Renal pelvis (tissue), 4 donors: ENCODE data around the gene FANCC. TPM values are rescaled to one million over a fixed set of nuclear protein-coding genes. Genes with fewer than 3 reads are reported as not detected.

Experiments used
- DNase-seq: peaks from one replicate; pipeline ENCODE4 v3.0.0-alpha.2; 2013
- polyA plus RNA-seq, 3 donors: library from polyadenylated mRNA; unstranded; fragments of 120-200 nt; gene quantifications; one replicate each; pipeline ENCODE4 v1.2.1, GENCODE V29; 2013; ENCODE audit not compliant: insufficient read length in 3 of 3

Gene FANCC
- polyA plus RNA-seq, 3 donors = 20.0 to 26.9 (median 26.2) TPM

DNA sequence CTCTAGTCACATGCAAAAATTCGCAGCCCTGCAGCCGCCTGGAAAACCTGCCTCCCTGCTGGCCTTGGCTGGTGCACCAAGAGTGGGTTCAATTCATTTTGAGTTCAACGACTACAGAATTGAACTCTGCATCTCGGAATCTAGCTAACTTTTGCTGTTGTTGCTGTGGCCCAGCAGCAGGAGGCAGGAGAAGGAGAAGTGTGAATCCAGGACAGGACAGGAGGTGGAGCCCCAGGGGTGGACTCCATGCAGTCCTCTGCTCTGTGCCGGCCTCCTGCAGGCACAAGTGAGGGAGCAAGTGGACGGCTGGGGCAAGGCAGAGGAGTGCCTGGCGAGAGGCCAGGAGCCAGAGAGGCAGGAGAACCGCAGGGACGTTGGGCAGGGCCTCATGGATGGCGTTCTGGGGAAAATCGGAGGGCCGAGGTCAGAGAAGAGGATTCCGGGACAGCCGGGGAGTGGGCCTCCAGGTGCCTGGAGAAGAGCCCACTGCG lies 214.2 kb downstream of the FANCC start:
- no peak for DNase-seq

DNA sequence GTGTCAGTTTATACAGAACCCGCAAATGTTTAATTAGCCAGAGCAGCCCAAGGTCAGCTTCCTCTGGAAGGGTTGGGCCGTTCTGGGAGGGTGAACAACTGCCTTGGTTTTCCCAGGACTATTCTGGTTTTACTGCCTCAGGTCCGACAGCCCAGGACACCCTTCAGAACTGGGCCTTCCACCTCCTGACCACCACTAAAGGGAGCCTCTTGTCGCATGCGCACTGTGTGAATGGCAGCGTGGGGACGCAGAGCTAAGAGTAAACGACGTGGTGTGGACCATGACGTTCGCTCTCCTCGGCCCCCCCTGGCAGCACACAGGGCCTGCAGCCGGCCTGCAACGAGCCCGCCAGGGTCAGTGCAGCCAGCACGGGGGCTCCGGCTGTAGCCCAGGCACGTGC lies 214.9 kb downstream of the FANCC start:
- no peak for DNase-seq

GRCh38 chr9:95102001-95102433 lies 215.5 kb downstream of the FANCC start:
- DNase-seq = no peak

- no peak for DNase-seq
Observed at GRCh38 chr9:95101326-95101725, 216.2 kb downstream of the FANCC start.

GRCh38 chr9:95100071-95100627 lies 217.4 kb downstream of the FANCC start:
- DNase-seq = no peak

GRCh38 chr9:95099321-95100070 lies 218.0 kb downstream of the FANCC start:
- no peak for DNase-seq

DNA sequence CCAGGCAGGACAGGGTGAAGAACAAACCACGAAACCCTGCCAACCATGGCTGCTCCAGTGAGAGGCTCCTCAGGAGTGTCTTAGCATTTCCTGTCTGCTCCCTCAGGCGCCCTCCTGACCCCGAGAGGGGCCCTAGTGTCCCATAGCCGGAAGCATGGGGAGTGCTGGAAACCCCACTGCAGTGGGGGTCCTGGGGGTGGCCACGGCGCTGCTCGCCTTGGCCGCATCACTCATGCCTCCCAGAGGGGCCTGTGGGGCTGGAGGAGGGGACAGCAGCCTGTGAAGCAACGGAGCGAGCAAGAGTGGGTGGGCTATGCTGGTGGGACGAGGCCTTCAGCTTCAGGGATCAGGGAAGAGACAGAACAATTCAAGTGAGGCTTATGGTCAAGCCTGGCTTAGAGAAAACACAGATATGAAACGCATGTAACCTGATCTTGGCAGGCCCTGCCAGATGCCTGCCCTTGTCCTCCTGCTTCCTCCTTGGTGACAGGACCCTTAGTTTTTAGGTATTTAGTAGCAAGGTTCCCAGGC lies 219.1 kb downstream of the FANCC start:
- no peak for DNase-seq

GRCh38 chr9:95097279-95097678 lies 220.2 kb downstream of the FANCC start:
- DNase-seq = no peak

DNA sequence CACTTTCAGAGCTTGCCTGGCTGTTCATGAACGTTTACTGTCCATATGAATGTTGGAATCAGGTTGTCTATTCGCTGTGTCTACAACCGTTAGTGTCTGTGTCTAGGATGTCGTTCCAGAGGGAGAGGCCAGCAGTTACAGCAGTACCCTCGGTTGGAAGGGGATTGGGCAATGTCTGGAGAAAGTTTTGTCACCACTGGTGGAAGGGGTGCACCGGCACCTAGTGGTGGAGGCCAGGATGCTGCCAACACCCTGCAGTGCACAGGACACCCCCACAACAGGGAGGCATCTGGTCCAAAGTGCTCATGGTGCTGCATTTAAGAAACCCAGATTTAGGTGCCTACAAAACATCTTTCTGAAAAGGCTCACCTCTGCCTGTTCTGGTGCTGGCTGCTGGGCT lies 220.7 kb downstream of the FANCC start:
- no peak for DNase-seq

DNA sequence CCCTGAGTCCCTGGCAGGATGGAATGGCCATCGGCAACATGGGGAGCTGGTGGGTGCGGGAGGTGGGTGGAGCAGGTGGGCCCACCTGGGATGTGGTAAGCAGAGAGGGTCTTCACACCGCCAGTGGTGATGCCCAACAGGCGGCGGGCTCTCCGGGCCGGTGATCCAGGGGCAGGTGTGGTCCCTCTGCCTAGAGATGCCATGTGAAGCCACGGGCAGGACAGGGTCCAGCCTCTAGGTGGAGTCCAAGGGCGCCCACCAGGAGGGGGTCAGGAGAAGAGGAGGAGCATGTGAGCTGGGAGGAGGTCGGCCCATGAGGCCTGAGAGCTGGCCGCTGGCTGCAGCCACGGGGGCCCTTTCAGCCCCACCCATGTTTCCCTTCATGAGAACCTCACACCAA lies 221.1 kb downstream of the FANCC start:
- DNase-seq = no peak

- no peak for DNase-seq
Observed at GRCh38 chr9:95095641-95096355, 221.7 kb downstream of the FANCC start.

DNA sequence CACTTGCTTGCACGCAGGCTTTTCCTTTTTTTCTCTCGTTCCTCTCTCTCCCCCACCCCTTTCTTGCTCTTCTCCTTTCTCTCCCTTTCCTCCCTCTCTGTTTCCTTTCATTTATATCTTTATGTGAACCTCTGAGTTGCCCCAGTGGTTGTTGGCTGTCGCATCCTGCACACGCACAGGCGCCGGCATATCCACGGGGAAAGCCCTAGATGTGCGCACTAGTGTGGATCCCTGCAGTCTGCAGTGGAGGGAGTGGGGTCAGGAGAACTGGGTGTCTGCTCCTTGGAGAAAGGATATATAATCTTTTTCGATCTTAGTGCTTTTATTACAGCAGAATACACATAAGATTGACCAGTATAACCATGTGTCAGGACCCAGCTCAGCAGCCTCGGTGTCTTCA lies 223.5 kb downstream of the FANCC start:
- no peak for DNase-seq

GRCh38 chr9:95093586-95093985 lies 223.9 kb downstream of the FANCC start:
- DNase-seq = no peak

GRCh38 chr9:95092262-95093072 lies 225.0 kb downstream of the FANCC start:
- DNase-seq = no peak

GRCh38 chr9:95091601-95092261 lies 225.8 kb downstream of the FANCC start:
- DNase-seq = no peak

DNA sequence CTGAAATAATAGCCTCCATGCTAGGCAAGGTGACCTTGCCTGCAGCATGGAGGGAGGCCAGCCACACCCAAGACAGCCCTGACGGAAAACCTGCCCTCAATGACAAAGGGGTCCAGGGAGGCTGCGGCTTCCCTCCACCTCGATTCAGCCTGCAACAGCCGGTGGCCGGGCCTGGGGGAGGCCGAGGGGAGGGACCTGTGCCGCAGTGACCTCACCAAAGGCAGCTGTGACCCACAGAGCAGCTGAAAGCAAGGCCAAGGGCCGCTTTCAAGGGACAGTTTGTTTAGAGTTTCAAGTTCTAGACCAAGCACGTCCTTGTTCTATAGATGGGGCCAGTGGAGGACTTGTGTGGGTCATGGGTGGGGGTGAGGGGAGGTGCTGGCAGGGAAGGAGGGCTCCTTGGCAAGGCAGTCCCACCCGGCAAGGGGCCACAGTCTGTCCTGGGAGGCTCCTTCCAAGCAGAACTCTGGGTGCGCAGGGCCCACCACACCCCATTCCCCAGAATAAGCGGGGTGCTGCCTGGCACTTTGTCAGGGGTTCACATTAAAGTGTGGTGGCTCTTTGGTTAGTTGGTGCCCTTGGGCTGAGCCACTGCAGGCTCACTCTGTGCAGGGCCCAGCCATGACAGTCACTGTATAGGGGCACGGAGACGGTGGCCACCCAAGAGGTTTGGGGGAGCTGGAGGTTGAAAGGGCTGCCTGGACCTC lies 226.5 kb downstream of the FANCC start:
- no peak for DNase-seq

DNA sequence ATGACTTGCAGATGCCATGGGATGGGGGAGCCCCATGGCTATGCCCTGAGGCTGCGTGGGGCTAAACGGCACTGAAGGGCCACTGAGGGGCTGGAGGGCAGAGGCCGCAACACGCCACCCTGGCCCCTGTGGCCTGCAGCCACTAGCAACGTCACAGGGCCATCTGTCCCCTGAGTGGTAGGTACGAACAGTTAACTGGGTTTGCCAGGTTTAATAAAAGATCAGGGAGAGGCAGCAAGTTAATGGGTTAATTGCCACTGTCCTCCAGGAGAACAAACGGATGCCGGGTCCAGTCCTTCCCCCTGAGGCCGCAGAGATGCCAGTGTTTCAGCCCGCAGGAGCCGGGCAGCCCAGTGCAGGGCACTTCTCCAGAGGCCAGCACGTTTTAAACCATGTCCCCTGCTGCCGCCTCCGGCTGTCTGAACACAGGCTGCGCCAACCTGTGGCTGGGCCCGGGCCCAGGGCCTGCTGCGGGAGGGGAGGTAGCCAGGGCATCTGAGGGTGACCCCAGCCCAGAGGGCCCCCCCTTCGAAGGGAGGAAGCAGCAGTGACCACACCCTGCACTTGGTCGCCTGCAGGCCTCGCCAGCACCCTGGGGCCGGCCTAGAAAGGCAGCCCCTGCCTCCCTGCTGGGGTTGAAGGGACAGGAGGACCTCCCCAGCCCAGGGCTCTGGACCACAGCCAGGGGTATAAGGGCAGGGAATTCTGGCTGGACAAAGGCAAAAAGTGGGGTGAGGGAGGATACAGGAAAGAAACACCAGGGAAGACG lies 227.3 kb downstream of the FANCC start:
- no peak for DNase-seq

GRCh38 chr9:95089257-95090022 lies 228.1 kb downstream of the FANCC start:
- no peak for DNase-seq
